ENCODE results near the gene MRPL52.
"Not testable (repeated sequence)": the region's sequence is repeated elsewhere in the genome, so short reads cannot be mapped to it uniquely, and the experiment has no call there.

MRPL52 gene

GRCh38 chr14:22856428-22856827, 26.7 kb downstream of the MRPL52 start:
- no peak for DNase-seq

GRCh38 chr14:22860377-22860776, 30.7 kb downstream of the MRPL52 start:
- not testable (repeated sequence) for DNase-seq

GRCh38 chr14:22861651-22862050, 32.0 kb downstream of the MRPL52 start:
- DNase-seq, result no peak

GRCh38 chr14:22864979-22865378, 35.3 kb downstream of the MRPL52 start:
- no peak for DNase-seq

- peak; percentile 20 for DNase-seq
Measured at GRCh38 chr14:22865424-22866405, 36.0 kb downstream of the MRPL52 start.

- DNase-seq, result no peak
Measured at GRCh38 chr14:22866874-22867273, 37.2 kb downstream of the MRPL52 start.

GRCh38 chr14:22870811-22871223, 41.1 kb downstream of the MRPL52 start:
- no peak for DNase-seq

GRCh38 chr14:22871224-22872032, 41.7 kb downstream of the MRPL52 start, which contains the start of gene LRP10:
LRP10 (plus strand) TSS chr14:22871740; CDS start chr14:22872304, 564 bp downstream.
- DNase-seq, result peak; percentile 49

GRCh38 chr14:22872033-22872832, 42.5 kb downstream of the MRPL52 start:
- peak; percentile 54 for DNase-seq

- no peak for DNase-seq
Measured at GRCh38 chr14:22872833-22873520, 43.3 kb downstream of the MRPL52 start.

GRCh38 chr14:22875003-22875747, 45.5 kb downstream of the MRPL52 start:
- DNase-seq, result no peak

GRCh38 chr14:22875748-22876319, 46.1 kb downstream of the MRPL52 start:
- no peak for DNase-seq

- DNase-seq, result no peak
Measured at GRCh38 chr14:22877000-22877501, 47.4 kb downstream of the MRPL52 start.

- DNase-seq, result no peak
Measured at GRCh38 chr14:22878271-22879246, 48.9 kb downstream of the MRPL52 start.

GRCh38 chr14:22882064-22882463, 52.4 kb downstream of the MRPL52 start:
- no peak for DNase-seq

- no peak for DNase-seq
Measured at GRCh38 chr14:22882529-22883172, 53.0 kb downstream of the MRPL52 start.

- no peak for DNase-seq
Measured at GRCh38 chr14:22883173-22883976, 53.7 kb downstream of the MRPL52 start, which contains the start of gene REM2. REM2 (plus strand) TSS chr14:22883222; CDS start chr14:22883288, 66 bp downstream.

All from NCI-H524 treated with DMSO at 0.1 percent for 48 hours (cell line).